C1 segment of cervical spinal cord (tissue), 14 donors: ENCODE data around the gene PPP2R3A.

Experiments used
- DNase-seq, 14 donors: peaks; one replicate each; lab custom pipeline; 2025; lab: John Stamatoyannopoulos, UW

The PPP2R3A gene

DNA sequence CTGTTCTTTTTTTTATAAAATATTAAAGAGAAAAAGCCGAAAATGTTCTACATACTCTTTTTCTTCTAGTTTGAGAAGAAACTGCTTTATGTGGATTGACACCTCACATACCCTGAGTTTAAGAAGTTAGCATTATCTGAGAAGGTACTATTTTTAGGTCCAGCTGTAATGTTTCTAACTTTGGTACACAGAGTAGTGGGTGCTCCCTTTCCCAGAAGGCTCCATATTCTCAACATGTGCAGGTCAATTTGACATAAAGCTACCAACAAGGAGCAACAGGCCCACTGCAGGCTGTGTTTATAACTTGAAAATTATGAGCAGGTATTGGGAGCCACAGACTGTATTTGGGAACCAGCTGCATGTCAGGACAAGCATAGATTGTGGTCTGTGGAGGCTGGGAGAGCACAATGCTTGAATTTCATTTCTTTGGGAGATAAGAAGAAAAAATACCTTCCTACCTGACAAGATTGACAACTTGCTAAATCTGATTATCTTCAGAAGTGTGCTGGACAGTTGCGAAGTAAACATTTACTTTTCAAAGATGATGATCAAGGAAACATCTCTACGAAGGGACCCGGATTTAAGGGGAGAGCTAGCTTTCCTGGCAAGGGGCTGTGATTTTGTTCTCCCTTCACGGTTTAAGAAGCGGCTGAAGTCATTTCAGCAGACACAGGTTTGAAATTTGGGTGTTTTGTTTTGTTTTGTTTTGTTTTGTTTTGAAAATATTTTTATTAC, 57.2 kb downstream of the PPP2R3A start:
- DNase-seq = no peak

DNA sequence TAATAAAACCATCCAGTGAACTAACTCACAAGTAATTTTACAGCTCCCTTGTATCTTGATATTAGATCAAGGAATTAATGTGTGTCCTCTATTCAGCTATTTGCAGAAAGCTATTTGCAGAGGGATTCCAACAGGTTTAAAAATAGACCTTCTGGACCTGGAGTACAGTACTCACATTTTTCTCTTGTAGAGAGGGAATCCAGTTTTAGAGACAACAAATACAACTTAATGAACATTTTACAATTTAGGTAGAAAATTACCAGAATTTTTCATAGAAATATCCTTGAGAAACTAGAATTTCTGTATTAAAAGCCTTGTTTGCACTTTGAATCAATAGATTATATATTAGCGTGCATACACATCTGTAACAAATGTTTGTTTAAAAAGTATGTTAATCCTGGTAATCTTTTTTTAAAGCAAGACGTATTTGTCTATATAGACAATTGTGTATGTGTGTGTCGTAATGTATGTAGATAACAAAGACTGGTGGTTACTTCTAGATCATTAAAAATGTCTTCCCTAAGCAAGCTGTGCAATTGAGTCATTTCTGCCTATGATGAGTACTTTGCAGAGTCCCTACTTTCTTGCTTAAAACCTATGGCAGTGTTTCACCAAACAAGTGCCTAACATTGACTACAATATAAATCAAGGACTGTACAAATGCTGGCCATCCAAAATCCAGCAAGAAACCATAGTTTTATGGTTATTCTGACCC, 57.9 kb downstream of the PPP2R3A start:
- DNase-seq = no peak

DNA sequence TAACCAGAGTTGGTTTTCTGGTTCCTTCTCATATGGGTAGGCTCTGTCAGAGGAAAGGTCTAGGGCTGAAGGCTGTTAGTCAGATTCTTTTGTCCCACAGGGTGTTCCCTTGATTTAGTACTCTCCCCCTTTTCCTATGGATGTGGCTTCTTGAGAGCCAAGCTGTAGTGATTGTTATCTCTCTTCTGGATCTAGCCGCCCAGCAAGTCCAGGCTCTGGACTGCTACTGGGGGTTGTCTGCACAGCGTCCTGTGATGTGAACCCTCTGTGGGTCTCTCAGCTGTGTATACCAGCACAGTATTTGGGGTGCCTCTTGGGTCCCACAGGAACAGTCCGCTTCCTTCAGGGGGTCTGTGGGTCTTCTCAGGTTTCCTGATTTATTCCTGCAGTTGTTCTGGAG, 70.8 kb downstream of the PPP2R3A start:
- no peak for DNase-seq

DNA sequence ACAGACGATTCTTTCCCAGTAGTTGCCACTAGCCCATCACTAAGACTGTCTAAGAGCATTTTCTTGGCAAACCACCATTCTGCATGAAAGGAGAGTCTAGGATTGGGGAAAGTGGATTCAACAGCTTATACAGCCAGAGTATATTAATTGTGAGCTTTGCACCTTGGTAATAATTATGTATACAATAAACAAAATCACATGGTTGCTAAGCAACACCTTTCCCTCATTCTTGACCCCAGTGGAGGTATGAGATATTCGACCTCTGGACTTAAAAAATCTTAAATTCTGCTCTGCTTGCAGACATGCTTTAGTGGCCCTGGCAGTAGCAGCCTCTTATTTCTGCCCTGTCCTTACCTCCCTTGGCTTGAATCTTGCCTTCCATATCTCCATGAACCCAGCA, 73.1 kb downstream of the PPP2R3A start:
- no peak for DNase-seq

DNA sequence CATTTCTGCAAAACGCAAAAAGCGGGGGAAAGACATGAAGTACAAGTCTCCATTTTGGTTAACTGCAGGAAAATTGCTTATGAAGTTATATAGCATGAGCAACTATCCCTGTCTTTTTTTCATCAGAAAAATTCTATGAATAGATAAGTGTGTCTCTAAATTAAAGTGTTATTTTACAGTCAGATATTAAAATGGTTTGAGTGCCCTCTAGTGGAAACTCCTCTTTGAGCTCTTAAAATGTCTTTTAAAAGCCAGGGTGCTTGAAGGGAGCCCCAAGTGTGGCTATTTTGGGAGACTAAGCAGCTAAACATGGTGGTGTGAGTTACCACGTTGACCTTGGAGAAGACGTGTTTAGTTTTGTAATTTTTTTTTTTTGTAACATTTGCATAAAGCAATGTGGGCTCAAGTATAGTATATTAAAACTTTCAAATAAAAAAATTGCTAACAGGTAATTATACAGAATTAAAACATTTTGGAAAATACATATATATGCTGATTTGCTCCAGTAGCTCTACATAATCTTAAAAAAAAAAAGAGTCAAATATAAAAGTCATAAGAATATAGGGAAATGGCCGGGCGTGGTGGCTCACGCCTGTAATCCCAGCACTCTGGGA, 77.2 kb downstream of the PPP2R3A start:
- DNase-seq = no peak

DNA sequence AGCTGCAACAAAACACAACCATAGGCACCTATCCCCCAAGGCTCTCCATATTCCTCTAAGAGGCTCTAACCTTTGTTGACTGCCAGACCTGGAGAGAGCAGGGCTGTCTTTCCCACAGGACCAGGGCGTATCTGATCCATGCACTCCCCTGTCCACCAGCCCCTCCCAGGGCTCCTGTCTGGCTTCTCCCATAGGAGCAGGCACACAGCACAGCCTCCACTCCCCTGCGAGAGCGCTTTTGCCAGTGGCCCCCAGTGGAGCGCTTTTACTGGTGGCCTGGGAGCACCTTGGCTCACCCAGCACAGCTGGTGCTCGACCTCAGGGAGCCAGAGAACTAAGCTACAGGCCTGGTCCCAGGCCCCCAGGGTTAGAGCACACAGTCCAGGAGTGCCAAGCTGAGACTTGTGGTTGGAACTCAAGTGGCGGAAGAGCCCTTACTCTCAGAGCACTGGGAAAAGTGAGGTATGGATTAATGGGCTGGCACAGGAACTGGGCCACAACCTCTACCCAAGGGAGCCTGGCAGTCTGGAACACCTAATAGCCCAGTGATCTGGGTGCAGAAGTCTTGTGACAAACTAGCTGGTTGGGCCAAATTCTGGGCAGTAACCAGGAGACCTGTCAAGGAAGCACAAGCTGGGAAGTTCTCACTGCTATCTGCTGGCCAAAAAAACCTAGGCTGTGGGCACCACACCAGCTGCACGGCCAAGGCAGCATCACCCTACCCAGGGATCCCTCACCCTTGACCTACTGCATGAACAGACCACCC, 79.6 kb downstream of the PPP2R3A start:
- DNase-seq = no peak

DNA sequence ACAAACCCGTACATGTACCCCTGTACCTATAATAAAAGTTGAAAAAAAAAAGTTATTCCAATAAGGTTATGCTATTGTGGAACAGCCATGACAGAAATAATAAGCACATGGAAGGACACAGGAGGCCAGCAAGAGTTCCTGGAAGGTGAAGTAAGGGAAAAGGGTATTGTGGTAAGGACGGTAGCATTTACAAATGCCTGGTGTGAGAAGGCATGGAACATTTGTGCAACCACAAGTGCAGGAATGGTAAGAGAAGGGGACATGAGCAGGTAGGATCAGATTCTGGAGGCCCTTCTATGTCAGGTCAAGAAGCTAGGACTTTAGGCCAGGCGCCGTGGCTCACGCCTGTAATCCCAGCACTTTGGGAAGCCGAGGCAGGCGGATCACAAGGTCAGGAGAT, 82.5 kb downstream of the PPP2R3A start:
- DNase-seq = no peak

DNA sequence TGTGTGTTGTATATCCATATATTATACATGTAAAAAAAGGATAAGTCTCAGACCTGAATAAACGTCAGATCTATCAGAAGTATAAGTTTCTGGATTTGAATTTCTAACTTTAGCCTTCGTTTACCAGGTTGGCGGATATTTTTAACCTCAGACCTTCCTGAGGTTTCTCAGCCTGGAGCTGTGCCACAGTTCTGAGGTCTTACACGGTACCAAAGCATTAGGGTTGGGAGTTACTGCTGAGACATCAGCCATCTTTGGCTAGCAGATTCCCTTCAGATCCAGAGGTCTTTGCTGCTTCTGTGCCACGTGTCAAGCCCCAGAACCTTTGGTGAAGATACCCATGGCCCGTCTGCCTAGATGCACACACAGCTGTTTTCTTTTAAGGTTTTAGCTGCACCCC, 84.7 kb downstream of the PPP2R3A start:
- no peak for DNase-seq

DNA sequence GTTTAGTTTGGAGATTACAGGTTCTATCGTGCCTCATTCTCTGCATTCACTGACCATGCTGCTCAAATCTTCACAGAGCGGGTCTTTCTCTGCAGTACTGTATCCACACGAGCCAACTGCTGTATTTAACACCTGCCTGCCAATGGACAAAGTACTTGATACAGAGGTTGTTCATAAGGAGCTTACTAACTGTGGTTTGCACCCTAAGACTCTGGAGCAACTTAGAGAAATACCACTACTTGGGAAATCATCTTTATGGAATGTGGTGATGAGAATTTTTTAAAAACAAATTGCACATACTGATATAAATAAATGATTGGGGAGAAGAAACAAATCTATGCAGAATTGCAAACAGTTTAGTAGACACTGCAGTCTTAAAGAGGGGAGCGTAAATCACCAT, 90.0 kb downstream of the PPP2R3A start:
- DNase-seq = no peak

DNA sequence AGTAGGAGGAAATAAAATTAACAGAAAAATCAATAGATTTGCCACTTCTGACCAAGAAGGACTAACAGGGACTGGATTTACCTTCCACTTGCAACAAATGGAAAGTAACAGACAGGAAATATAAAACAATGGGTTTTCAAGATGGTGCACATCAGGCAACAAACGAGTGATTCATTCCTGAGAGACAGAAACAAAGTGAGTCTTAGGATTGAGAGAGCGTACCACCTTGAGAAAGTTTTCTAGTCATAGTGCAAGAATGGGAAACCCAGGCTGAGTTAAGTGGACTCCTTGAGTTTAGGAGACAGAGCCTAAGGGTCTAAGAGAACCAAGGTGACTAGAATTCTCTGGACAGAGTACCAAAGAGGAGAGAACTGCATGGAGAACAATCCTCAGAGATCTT, 101.7 kb downstream of the PPP2R3A start:
- DNase-seq = no peak

DNA sequence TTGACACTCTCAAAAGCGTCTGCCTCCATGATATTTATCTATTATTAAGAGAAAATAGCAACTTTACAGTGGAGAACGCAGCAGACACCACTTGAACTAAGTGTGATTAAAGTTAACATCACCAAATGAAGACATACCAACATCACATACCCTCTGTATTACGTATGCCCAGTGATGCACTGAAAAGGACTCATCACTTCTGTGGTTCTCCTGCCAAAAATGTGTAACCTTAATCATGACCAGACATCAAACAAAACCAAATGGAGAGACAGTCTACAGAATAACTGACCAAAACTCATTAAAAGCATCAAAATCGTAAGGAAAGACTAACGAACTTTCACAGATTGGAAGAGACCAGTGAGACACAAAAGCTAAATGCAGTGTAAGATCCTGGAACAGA, 103.2 kb downstream of the PPP2R3A start:
- DNase-seq = no peak

DNA sequence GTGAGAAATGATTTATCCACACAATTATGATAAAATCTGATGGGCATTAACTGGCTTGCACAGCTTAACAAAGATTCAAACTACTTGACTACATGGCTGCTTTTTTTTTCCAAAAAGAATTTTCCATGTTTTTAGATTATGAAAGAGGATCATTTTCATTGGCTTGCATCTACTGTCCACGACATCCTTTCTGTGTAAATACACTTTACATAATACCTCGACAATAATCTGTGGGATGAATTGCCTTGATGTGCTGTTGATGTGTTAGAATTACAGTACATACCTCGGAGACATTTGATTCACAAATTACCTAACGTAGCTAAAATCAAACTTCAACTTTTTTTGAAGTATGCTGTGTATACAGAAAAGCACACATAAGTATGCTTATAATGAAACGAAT, 104.4 kb downstream of the PPP2R3A start:
- no peak for DNase-seq

DNA sequence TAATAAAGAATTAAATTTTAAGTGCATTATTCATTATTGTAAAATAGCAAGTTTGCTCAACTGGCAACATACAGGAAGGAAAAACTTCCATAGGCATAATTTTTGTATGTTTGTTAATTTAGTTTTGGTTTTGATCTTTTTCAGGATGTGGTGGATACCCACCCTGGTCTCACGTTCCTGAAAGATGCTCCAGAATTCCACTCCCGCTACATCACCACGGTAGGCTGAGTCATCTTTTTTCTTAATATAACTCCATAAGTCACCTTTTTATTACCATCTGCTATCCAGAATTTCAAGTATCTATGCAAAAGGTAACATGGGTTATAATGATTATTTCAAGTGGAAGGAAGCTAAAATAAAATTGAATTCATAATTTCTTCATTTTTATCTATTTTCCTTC, 104.8 kb downstream of the PPP2R3A start:
- no peak for DNase-seq

DNA sequence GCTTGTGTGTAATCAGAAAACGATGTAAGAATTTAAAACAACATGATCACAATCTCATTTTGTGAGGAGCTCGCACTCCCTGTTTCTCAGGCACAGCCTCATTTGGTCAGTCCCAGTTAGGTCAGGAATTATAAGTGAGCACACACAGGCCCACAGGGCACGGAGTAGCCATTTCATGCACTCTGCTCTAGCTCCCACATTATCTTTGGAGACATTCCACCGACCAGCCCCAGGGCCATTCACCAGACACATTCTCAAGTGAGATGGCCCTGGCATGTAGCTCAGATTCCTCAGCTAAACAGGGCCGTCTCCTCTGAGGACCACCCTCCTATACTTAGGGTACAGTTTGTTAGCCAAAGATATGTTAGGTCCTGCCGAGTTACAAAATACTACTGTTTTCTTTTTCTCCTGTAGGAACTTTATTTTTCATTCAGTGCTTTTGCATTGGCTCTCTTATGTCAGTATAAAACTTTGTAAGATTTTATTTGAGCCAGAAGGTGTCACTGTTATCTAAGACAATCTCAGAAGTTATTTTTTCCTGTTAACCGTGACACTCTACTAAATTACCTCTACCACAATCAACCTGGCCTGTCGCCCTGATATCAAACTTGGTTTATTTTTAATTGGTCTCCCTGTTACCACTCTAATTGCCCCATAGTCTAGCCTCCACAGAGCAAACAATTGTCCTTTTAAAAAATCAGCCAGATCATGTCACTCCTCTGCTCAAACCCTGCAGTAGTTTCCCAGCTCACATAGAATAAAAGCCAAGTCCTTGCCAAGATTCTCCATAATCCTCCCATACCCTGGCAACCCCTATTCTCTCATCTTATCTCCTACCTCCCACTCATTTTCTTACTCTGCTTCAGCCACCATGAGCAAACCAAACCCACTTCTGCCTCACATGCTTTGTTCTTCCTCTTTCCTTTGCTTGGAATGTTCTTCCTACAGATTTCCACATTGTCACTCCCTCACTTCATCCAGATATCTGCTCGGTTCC, 105.7 kb downstream of the PPP2R3A start:
- no peak for DNase-seq

DNA sequence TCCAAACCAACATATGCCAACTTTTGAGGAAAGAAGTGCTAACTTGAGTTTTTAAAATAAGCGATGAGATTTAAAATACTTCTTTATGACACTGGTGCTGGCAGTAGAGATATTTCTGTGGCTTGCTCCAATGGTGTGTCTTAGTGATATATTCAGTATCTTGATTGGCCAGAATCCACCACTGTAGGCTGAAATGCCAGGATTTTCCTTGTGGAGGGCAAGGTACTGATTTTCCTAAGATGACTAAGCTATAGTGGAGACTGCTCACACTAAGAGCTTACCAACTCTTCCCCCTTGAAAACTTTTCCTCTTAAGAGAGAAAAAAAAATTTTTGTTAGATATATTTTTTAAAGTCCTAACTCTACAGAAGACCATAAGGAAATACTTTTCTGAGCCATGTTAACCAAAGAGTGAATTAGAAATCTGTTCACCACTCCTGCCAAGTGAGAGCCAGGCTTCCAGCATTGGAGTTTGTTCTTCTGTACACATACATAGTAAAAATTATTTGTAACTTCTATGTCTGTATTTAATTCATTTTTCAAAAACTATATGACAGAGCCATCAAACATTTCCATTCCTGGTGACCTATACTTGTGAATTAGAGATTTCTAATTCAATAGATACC, 109.1 kb downstream of the PPP2R3A start:
- no peak for DNase-seq

DNA sequence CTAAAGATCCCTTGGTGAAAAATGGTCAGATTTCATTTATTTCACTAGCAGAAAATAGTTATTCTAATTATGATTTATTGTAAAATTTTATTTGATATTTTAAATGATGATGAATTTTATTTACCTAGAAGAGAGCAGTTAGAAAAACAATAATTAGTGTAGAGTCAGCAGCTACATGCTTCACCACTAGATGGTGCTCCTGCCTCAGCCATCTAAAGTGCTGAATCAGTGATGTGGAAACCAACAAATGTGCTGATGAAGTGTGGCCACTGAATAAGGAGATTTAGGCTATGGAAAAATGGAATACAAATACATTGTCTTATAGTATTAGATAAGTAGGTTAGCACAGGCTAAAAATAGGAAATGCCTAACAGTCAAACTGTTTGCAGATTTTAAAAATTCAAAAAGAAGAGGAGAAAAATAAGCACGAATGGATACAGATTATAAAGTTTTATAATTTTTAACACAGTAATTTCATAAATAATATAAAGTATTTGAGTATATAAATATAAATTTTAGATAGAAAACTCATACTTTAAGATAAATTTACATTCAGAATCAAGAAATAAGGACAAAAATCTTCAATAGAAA, 109.8 kb downstream of the PPP2R3A start:
- DNase-seq = peak in 11 of 14 donors; percentile 11 to 61 (median 37)

DNA sequence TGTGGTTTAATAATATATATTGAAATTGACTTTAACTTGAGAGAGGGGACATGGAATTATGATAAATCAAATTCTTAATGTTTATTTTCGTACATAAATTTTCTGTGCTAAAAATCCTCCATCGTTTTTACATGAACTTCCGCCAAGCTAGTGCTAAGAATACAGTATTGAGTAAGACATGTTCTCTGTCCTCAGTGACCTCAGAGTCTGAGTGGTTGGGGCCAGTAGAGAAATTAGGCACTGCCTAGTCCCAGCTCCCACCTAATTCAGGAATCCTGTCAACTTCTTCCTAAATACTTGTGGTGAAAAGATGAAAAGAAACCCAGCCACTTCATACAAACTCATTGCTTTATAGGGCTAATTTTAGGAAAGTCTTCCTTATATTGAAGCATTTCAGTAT, 110.3 kb downstream of the PPP2R3A start:
- DNase-seq = no peak

DNA sequence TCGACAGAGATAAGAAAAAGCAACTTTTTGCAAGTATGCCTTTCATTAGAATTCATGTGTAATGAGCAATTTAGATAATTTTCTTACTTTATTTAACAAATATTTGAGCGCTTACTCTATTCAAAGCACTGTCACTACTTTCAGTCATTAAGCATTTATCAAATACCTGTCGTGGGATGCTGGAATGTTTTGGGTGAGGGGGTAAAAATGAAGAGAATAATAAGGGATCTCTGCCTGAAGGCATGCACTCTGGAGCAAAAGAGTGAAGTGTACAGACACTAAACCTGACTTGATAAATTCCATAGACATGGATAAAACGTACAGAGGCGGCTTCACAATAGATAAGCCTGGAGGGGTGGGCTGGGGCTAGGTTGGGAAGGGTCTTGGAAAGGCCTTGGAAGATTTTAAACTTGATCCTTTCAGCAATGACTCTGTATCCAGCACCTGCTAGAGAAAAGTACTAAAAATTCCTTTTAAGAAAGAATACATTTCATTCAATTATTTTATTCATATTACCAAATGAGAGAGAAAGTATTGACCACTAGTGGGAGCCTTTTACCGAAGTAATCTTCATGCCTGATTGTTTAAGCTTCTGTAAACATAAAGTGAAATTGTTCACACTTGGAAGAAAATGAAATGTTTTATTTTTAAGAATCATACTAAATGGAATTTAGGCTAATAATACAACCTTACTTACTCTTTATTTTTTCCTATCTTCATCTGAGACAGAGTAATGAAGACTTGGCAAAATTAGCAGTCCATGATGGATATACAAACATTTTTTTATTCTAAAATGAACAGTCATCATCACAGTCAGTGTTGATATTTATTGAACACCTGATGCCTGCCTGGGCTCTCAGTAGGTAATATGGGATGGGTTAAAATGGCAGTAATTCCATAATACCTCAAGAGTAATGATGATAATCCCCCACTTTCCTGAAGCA, 113.2 kb downstream of the PPP2R3A start:
- DNase-seq = peak in 1 of 14 donors; percentile 11
